Measurements from ENCODE around the gene PXMP2.

GRCh38 chr12:132647858-132648257 lies 39.5 kb upstream of the PXMP2 start:
- TF ChIP-seq CTCF (IDR thresholded peaks at IDR 0.05; ENCODE audit: low read depth, low read length) (no peak), MAX (IDR thresholded peaks at IDR 0.05; ENCODE audit: low read depth, low read length) (no peak), MYC (IDR thresholded peaks at IDR 0.05; ENCODE audit: low read depth, low read length) (no peak)

Data from NB4 (cell line).